Measurements from ENCODE around the gene ZBED5. TPM values are rescaled to one million over a fixed set of nuclear protein-coding genes. Genes with fewer than 3 reads are reported as not detected.

ZBED5 gene
- 37.5 TPM for polyA plus RNA-seq (2012; ENCODE audit: insufficient read depth, insufficient read length, low read depth)

DNA sequence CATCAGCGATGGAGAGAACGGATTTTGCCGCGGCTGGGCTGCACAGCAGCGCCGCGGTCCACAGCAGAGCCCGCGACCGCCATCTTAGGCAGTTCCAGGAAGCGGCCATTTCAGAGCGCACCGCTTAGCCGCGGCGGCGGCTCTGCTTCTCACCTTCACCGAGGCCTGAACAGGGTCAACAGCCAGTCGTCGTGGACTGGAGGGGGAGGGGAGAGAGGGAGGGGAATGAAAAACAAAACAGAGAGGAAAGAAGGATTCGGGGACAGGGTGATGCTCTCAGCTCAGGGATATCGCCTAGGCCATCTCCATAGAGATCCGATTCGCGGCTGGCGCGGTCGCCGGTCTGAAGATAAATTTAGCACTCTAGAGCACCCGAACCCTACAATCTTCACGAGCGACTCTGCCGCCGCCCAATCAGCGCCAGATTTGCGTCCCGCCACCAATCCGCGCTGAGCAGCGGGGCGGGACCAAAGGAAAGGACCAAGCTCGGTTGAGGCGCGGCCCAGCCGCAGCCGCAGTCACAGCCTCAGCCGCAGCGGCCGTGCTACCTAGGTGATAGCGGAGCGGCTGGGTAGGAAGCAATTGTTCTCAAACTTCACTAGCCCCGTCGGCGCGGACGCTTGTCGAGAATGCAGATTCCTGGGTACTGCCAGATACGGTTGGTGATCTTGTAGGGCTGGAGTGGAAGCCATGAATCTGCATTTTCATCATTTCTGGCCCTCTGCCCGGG, at the start of gene ZBED5:
Gene ZBED5, minus strand, starts transcription at position 345 of the 730 bp plus-strand sequence. CDS start 3,108 bp downstream, outside the sequence.
- Histone ChIP-seq H3K4me1 (no peaks in the 10 kb centered on the region), H3K4me3 (ENCODE audit: low read depth, low read length) (peak within 1 kb of the TSS; percentile 90), H3K9me3 (no peaks in the 10 kb centered on the region), H3K27me3 (no peaks in the 10 kb centered on the region), H3K36me3 (peaks cover 30% of the 10 kb centered on the region)
- TF ChIP-seq, protein P1, sequence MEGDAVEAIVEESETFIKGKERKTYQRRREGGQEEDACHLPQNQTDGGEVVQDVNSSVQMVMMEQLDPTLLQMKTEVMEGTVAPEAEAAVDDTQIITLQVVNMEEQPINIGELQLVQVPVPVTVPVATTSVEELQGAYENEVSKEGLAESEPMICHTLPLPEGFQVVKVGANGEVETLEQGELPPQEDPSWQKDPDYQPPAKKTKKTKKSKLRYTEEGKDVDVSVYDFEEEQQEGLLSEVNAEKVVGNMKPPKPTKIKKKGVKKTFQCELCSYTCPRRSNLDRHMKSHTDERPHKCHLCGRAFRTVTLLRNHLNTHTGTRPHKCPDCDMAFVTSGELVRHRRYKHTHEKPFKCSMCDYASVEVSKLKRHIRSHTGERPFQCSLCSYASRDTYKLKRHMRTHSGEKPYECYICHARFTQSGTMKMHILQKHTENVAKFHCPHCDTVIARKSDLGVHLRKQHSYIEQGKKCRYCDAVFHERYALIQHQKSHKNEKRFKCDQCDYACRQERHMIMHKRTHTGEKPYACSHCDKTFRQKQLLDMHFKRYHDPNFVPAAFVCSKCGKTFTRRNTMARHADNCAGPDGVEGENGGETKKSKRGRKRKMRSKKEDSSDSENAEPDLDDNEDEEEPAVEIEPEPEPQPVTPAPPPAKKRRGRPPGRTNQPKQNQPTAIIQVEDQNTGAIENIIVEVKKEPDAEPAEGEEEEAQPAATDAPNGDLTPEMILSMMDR (IDR thresholded peaks at IDR 0.05; ENCODE audit: low read depth, low read length), result no peak
- peak; percentile 90 for DNase-seq

GRCh38 chr11:10906521-10906920, 48.7 kb upstream of the ZBED5 start:
- Histone ChIP-seq H3K4me3 (ENCODE audit: low read depth, low read length) (no peak overlapping the region), H3K27me3 (no peaks in the 10 kb centered on the region), H3K36me3 (no peaks in the 10 kb centered on the region), H3K9me3 (no peaks in the 10 kb centered on the region), H3K4me1 (no peaks in the 10 kb centered on the region)
- TF ChIP-seq, protein P1 (IDR thresholded peaks at IDR 0.05; ENCODE audit: low read depth, low read length), result no peak; the same call in 1 of the 2 replicates
- no peak for DNase-seq

- H3K9me3 ChIP-seq, result no peaks in the 10 kb centered on the region
- peaks cover 13% of the 10 kb centered on the region for H3K4me1 ChIP-seq
- no peak for DNase-seq
Observed at GRCh38 chr11:10902301-10903063, 44.6 kb upstream of the ZBED5 start.

DNA sequence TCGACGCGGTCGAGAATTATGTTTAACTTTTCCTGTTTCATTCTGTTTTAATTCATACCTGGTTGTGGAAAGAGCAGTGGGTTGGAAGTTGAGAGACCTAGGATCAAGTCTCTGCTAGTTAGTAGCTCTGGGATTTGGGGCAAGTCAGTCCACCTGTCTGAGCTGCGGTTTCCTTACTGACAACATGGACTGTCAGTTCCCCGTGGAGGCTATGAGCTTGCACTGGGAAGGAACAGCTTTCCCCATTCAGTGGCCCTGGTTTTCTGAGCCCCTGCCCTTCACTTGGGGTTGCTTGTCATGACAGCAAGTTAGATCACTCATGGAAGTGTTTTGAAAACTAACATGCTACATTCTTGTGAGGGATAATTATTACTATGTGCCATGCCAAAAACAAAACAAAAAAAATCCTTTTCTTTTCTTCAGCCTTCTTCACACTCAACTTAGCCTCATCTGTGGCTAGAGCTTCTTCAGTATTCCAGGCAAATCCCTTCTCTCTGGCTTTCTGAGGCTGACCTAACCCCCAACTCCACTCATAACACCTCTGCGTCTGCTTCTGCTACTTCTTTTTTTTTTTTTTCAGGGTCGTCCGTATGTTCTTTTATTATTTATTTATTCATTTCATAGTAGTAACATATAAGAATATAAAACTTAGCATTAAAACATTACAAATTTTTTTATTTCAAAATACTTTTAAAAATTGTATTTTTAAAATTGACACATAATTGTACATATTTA, 43.0 kb upstream of the ZBED5 start:
- Histone ChIP-seq H3K36me3 (no peaks in the 10 kb centered on the region), H3K9me3 (no peaks in the 10 kb centered on the region), H3K4me1 (peaks cover 13% of the 10 kb centered on the region), H3K4me3 (ENCODE audit: low read depth, low read length) (no peak overlapping the region), H3K27me3 (no peaks in the 10 kb centered on the region)
- DNase-seq, result no peak
- TF ChIP-seq, protein P1 (IDR thresholded peaks at IDR 0.05; ENCODE audit: low read depth, low read length), result no peak

More at GRCh38 chr11:10902301-10903063, 44.6 kb upstream of the ZBED5 start:
- no peak overlapping the region for H3K4me3 ChIP-seq (ENCODE audit: low read depth, low read length)
- TF ChIP-seq, protein P1 (IDR thresholded peaks at IDR 0.05; ENCODE audit: low read depth, low read length), result no peak
- no peaks in the 10 kb centered on the region for H3K36me3 ChIP-seq
- H3K27me3 ChIP-seq, result no peaks in the 10 kb centered on the region

- Histone ChIP-seq H3K4me1 (peaks cover 13% of the 10 kb centered on the region), H3K4me3 (ENCODE audit: low read depth, low read length) (no peak overlapping the region), H3K9me3 (no peaks in the 10 kb centered on the region), H3K27me3 (no peaks in the 10 kb centered on the region), H3K36me3 (no peaks in the 10 kb centered on the region)
- DNase-seq, result peak; percentile 52
- TF ChIP-seq, protein P1 (IDR thresholded peaks at IDR 0.05; ENCODE audit: low read depth, low read length), result no peak
Observed at GRCh38 chr11:10899121-10899830, 41.4 kb upstream of the ZBED5 start.

Measured in BE2C (cell line).